Naive thymus-derived CD4-positive, alpha-beta T cell (primary cell): ENCODE measurements around the gene ATP1A2. TPM values are rescaled to one million over a fixed set of nuclear protein-coding genes. Genes with fewer than 3 reads are reported as not detected.
A peak's percentile ranks its signal among the peaks of the same experiment; 100 is the strongest.

Source experiments
- ATAC-seq: fragments of 150-1000 bp; cut with Tn5 transposase; 2 replicates; pipeline ENCODE4 v1.10.0; 2021; ENCODE audit warnings: mild to moderate bottlenecking, moderate library complexity
- CTCF ChIA-PET: fragments of 350-600 bp; sonication (Branson Sonifier 250); formaldehyde crosslinking; loops from one replicate; lab custom pipeline; 2021; ENCODE audit warnings: antibody characterized with exemption; lab: Charles Lee
- POLR2A ChIA-PET: fragments of 350-600 bp; sonication (Branson Sonifier 250); formaldehyde crosslinking; loops from one replicate; lab custom pipeline; 2021; ENCODE audit warnings: antibody characterized with exemption, inconsistent platforms; lab: Charles Lee
- DNase-seq, 9 donors: peaks; one replicate each; pipeline versions ENCODE4 v3.0.0 to v3.0.0-alpha.2; 2020 to 2022; ENCODE audit warnings: mixed read lengths in 1 of 9
- H3K27ac ChIP-seq: one replicate; pipeline ENCODE4 v1.7.0; 2013; ENCODE audit warnings: mild to moderate bottlenecking, low read depth, low read length, moderate library complexity
- H3K27me3 ChIP-seq, 2 donors: one replicate each; pipeline ENCODE4 v1.7.0; 2013; ENCODE audit warnings: low read length in 2 of 2, mild to moderate bottlenecking in 2 of 2, moderate library complexity in 2 of 2; ENCODE audit not compliant: control insufficient read depth in 2 of 2, insufficient read depth in 2 of 2
- H3K36me3 ChIP-seq, 3 experiments: 1 replicate in 2 of 3; 2 replicates in 1 of 3; pipeline ENCODE4 v1.7.0; 2013; ENCODE audit warnings: low read length in 3 of 3, mild to moderate bottlenecking in 3 of 3, moderate library complexity in 1 of 3; ENCODE audit not compliant: insufficient read depth in 3 of 3, control insufficient read depth in 2 of 3
- H3K4me1 ChIP-seq, 2 donors: one replicate each; pipeline ENCODE4 v1.7.0; 2013; ENCODE audit warnings: low read length in 2 of 2, mild to moderate bottlenecking in 2 of 2, moderate library complexity in 1 of 2; ENCODE audit not compliant: control insufficient read depth in 2 of 2, insufficient read depth in 2 of 2
- H3K4me3 ChIP-seq: 2 replicates; pipeline ENCODE4 v1.7.0; 2013; ENCODE audit warnings: mild to moderate bottlenecking, low read length
- H3K9me3 ChIP-seq, 3 experiments: 1 replicate in 2 of 3; 2 replicates in 1 of 3; pipeline ENCODE4 v1.7.0; 2013; ENCODE audit warnings: low read length in 3 of 3; ENCODE audit not compliant: control insufficient read depth in 2 of 3
- H3K27ac Mint-ChIP-seq, 9 donors: one replicate each; pipeline ENCODE4 v1.8.0; 2020 to 2022; ENCODE audit warnings: mixed read lengths in 9 of 9, mild to moderate bottlenecking in 8 of 9, moderate library complexity in 5 of 9, inconsistent platforms in 2 of 9
- H3K27me3 Mint-ChIP-seq, 5 donors: one replicate each; pipeline ENCODE4 v1.8.0; 2021 to 2022; ENCODE audit warnings: mixed read lengths in 5 of 5, mild to moderate bottlenecking in 1 of 5
- H3K36me3 Mint-ChIP-seq, 5 donors: one replicate each; pipeline ENCODE4 v1.8.0; 2020 to 2022; ENCODE audit warnings: mixed read lengths in 5 of 5, mild to moderate bottlenecking in 3 of 5, inconsistent platforms in 1 of 5
- H3K4me1 Mint-ChIP-seq, 7 donors: one replicate each; pipeline ENCODE4 v1.8.0; 2020 to 2022; ENCODE audit warnings: mixed read lengths in 7 of 7, mild to moderate bottlenecking in 3 of 7, inconsistent platforms in 1 of 7
- H3K4me3 Mint-ChIP-seq, 10 donors: one replicate each; pipeline ENCODE4 v1.8.0; 2020 to 2022; ENCODE audit warnings: mild to moderate bottlenecking in 10 of 10, mixed read lengths in 10 of 10, moderate library complexity in 6 of 10, inconsistent platforms in 2 of 10
- H3K9me3 Mint-ChIP-seq, 11 donors: one replicate each; pipeline ENCODE4 v1.8.0; 2020 to 2022; ENCODE audit warnings: mixed read lengths in 11 of 11, mild to moderate bottlenecking in 4 of 11, inconsistent platforms in 1 of 11, moderate library complexity in 1 of 11
- intact Hi-C, 2 donors: fragments of 100-400 bp; cut with micrococcal nuclease; formaldehyde crosslinking; loops; one replicate each; pipeline ENCODE4 v1.15.1; 2023
- polyA plus RNA-seq, 2 donors: library from polyadenylated mRNA; unstranded; fragments of 300-500 nt; fragmentation: Illumina TruSeq; gene quantifications; one replicate each; pipeline ENCODE4 v1.2.3, GENCODE V29; 2021
- total RNA-seq, 6 experiments: library from RNA in 5 of 6; stranded (reverse) in 5 of 6; gene quantifications; 1 replicate in 5 of 6; 2 replicates in 1 of 6; pipeline ENCODE4 v1.2.3 and lab custom pipeline; 2021 to 2026

Gene ATP1A2
- total RNA-seq (not detected), polyA plus RNA-seq (not detected), total RNA-seq (lab: John Stamatoyannopoulos, UW) (not detected)

- DNase-seq = no peak
- Histone ChIP-seq H3K4me1 (no peaks in the 10 kb centered on the region), H3K9me3 (no peaks in the 10 kb centered on the region), H3K27ac (no peak within 1 kb of the TSS), H3K36me3 (no peaks in the 10 kb centered on the region), H3K4me3 (no peak within 1 kb of the TSS), H3K27me3 (no peaks in the 10 kb centered on the region)
- Mint-ChIP-seq H3K27ac (peak within 1 kb of the TSS in 1 of 9 donors; percentile 15), H3K27me3 (peaks cover 5 to 23% (median 13%) of the 10 kb centered on the region in 5 donors), H3K9me3 (no peaks in the 10 kb centered on the region), H3K4me1 (peaks cover 0 to 1% (median 0%) of the 10 kb centered on the region in 7 donors), H3K36me3 (peaks cover 0 to 4% (median 0%) of the 10 kb centered on the region in 5 donors), H3K4me3 (no peak within 1 kb of the TSS)
- no peak for ATAC-seq
- POLR2A ChIA-PET = interaction anchor here (0.6 kb wide), 1 partner anchor 50 kb away, joined by 3 read pairs; no protein-coding TSS in a partner anchor
- intact Hi-C loops = no loop called here
- CTCF ChIA-PET = no interaction called here
These were observed at the start of gene ATP1A2 for GRCh38 chr1:160115545-160116282. TSS of gene ATP1A2 (plus strand) at chr1:160115759. CDS start at chr1:160115862, 103 bp downstream.

- H3K27me3 Mint-ChIP-seq = peaks cover 9 to 57% (median 14%) of the 10 kb centered on the region in 5 donors
- ChIA-PET POLR2A (no interaction called here), CTCF (interaction anchor here (0.6 to 1.9 kb wide), 2 partner anchors 15 to 18 kb away, joined by 3 to 6 read pairs; no protein-coding TSS in a partner anchor)
- ATAC-seq = no peak
- no peaks in the 10 kb centered on the region for H3K36me3 Mint-ChIP-seq
- Histone ChIP-seq H3K4me1 (peaks cover 3 to 8% of the 10 kb centered on the region in 2 donors), H3K27ac (no peak overlapping the region), H3K9me3 (no peaks in the 10 kb centered on the region), H3K36me3 (no peaks in the 10 kb centered on the region), H3K27me3 (peaks cover 0 to 6% of the 10 kb centered on the region in 2 donors), H3K4me3 (no peak overlapping the region)
- no peaks in the 10 kb centered on the region for H3K9me3 Mint-ChIP-seq
- intact Hi-C loops = no loop called here
- no peak overlapping the region for H3K4me3 Mint-ChIP-seq
- H3K27ac Mint-ChIP-seq = peak overlapping the region in 1 of 9 donors; percentile 11
- no peak for DNase-seq
- peaks cover 9 to 25% (median 16%) of the 10 kb centered on the region in 7 donors for H3K4me1 Mint-ChIP-seq
These were observed 48.5 kb upstream of the ATP1A2 start for GRCh38 chr1:160066829-160067745.

GRCh38 chr1:160068225-160068624, 47.3 kb upstream of the ATP1A2 start:
- DNase-seq (no peak), ATAC-seq (no peak)
- Histone ChIP-seq H3K9me3 (no peaks in the 10 kb centered on the region), H3K4me3 (no peak overlapping the region), H3K27ac (no peak overlapping the region), H3K4me1 (peaks cover 3 to 8% of the 10 kb centered on the region in 2 donors), H3K27me3 (peaks cover 0 to 6% of the 10 kb centered on the region in 2 donors), H3K36me3 (no peaks in the 10 kb centered on the region)
- H3K4me1 Mint-ChIP-seq = peaks cover 9 to 26% (median 16%) of the 10 kb centered on the region in 7 donors
- H3K4me3 Mint-ChIP-seq = peak overlapping the region in 2 of 10 donors; percentile 3 to 49
- POLR2A ChIA-PET = no interaction called here
- no peaks in the 10 kb centered on the region for H3K9me3 Mint-ChIP-seq
- H3K27ac Mint-ChIP-seq = no peak overlapping the region
- CTCF ChIA-PET = interaction anchor here (0.6 to 1.9 kb wide), 4 partner anchors 11 to 17 kb away, joined by 3 to 7 read pairs (median 5); no protein-coding TSS in a partner anchor
- peaks cover 10 to 58% (median 20%) of the 10 kb centered on the region in 5 donors for H3K27me3 Mint-ChIP-seq
- intact Hi-C loops = no loop called here
- no peaks in the 10 kb centered on the region for H3K36me3 Mint-ChIP-seq

GRCh38 chr1:160069460-160070231, 45.9 kb upstream of the ATP1A2 start, which contains the start of gene KCNJ10:
TSS of gene KCNJ10 (minus strand) at chr1:160070160. CDS start at chr1:160042532, 27,628 bp downstream.
- Mint-ChIP-seq H3K27ac (peak within 1 kb of the TSS in 7 of 9 donors; percentile 18 to 78 (median 66)), H3K9me3 (no peaks in the 10 kb centered on the region), H3K4me3 (peak within 1 kb of the TSS; percentile 88 to 100 (median 92)), H3K36me3 (no peaks in the 10 kb centered on the region), H3K4me1 (peaks cover 9 to 26% (median 16%) of the 10 kb centered on the region in 7 donors), H3K27me3 (peaks cover 14 to 58% (median 29%) of the 10 kb centered on the region in 5 donors)
- no peaks in the 10 kb centered on the region for H3K36me3 ChIP-seq
- H3K27me3 ChIP-seq = peaks cover 0 to 6% of the 10 kb centered on the region in 2 donors
- ATAC-seq (no peak), DNase-seq (no peak)
- no peaks in the 10 kb centered on the region for H3K9me3 ChIP-seq
- intact Hi-C loops = loop anchor here in 1 of 2 donors (1.0 kb wide), 3 partner anchors 15 to 38 kb away; partner anchors contain the start of genes IGSF8 and PIGM
- H3K4me3 ChIP-seq = peak within 1 kb of the TSS; percentile 85
- peak within 1 kb of the TSS; percentile 51 for H3K27ac ChIP-seq
- H3K4me1 ChIP-seq = peaks cover 3 to 8% of the 10 kb centered on the region in 2 donors
- CTCF ChIA-PET = interaction anchor here (1.0 to 1.9 kb wide), 3 partner anchors 10 to 24 kb away, joined by 4 to 7 read pairs (median 4); no protein-coding TSS in a partner anchor
- POLR2A ChIA-PET = interaction anchor here (0.9 to 1.8 kb wide), 3 partner anchors 29 to 145 kb away, joined by 3 to 5 read pairs (median 4); partner anchors contain the start of gene IGSF8

- intact Hi-C loops = loop anchor here in 1 of 2 donors (1.0 kb wide), 3 partner anchors 14 to 39 kb away; partner anchors contain the start of genes IGSF8 and PIGM
- H3K36me3 Mint-ChIP-seq = no peaks in the 10 kb centered on the region
- ATAC-seq = peak; percentile 96
- peak overlapping the region; percentile 88 to 100 (median 92) for H3K4me3 Mint-ChIP-seq
- Histone ChIP-seq H3K27ac (peak overlapping the region; percentile 51), H3K4me1 (peaks cover 3 to 8% of the 10 kb centered on the region in 2 donors), H3K9me3 (no peaks in the 10 kb centered on the region), H3K27me3 (peaks cover 0 to 6% of the 10 kb centered on the region in 2 donors), H3K36me3 (no peaks in the 10 kb centered on the region), H3K4me3 (peak overlapping the region; percentile 85)
- H3K9me3 Mint-ChIP-seq = no peaks in the 10 kb centered on the region
- CTCF ChIA-PET = interaction anchor here (0.7 to 1.9 kb wide), 4 partner anchors 15 to 25 kb away, joined by 3 to 7 read pairs (median 4); no protein-coding TSS in a partner anchor
- H3K4me1 Mint-ChIP-seq = peaks cover 9 to 26% (median 16%) of the 10 kb centered on the region in 7 donors
- peak overlapping the region in 7 of 9 donors; percentile 18 to 78 (median 62) for H3K27ac Mint-ChIP-seq
- DNase-seq = peak; percentile 47 to 81 (median 69)
- peaks cover 18 to 60% (median 37%) of the 10 kb centered on the region in 5 donors for H3K27me3 Mint-ChIP-seq
- POLR2A ChIA-PET = interaction anchor here (0.8 to 1.8 kb wide), 4 partner anchors 15 to 146 kb away, joined by 3 to 5 read pairs (median 4); partner anchors contain the start of gene IGSF8
These were observed 45.1 kb upstream of the ATP1A2 start for GRCh38 chr1:160070243-160071163.
